ENCODE data around the gene PCNX4.

The PCNX4 gene

GRCh38 chr14:60106339-60106738 is 14.6 kb downstream of the PCNX4 start:
- DNase-seq = no peak

GRCh38 chr14:60107477-60107876 is 15.8 kb downstream of the PCNX4 start:
- DNase-seq = no peak

GRCh38 chr14:60111732-60112131 is 20.0 kb downstream of the PCNX4 start:
- no peak for DNase-seq

DNA sequence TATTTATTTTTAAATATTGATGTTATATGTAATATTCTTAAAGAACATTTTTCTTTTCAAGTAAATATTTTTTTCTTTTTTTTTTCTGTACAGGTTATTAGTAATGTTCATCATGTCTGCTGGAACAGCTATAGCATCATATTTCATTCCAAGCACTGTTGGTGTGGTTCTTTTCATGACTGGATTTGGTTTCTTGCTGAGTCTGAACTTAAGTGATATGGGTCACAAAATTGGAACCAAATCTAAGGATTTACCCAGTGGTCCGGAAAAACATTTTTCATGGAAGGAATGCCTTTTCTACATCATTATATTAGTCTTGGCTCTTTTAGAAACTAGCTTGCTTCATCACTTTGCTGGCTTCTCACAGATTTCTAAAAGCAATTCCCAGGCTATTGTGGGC is 23.2 kb downstream of the PCNX4 start:
- DNase-seq = no peak

GRCh38 chr14:60116181-60116580 is 24.5 kb downstream of the PCNX4 start:
- no peak for DNase-seq

GRCh38 chr14:60125918-60126317 is 34.2 kb downstream of the PCNX4 start:
- DNase-seq = no peak

GRCh38 chr14:60133487-60133886 is 41.8 kb downstream of the PCNX4 start:
- DNase-seq = no peak

DNA sequence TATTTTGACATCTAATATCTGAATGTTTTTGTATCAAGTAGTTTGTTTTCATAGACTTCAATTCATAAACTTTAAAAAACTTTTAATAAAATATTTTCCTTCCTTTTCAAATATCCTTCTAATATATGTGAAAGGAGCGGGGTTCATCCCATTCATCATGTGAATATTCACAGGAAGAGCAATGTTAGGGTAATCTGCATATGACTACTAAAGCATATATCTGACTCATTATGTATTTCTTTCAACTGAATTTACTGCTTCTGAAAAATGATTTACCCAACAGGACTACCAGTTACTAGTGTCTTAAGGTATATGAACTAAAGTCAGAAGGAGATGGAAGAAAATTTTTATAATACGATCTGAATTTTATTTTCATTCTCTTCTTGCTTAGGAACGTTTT is 43.0 kb downstream of the PCNX4 start:
- DNase-seq = no peak

- peak; percentile 71 for DNase-seq
Observed at GRCh38 chr14:60151715-60152114, 60.0 kb downstream of the PCNX4 start.

- no peak for DNase-seq
Observed at GRCh38 chr14:60153991-60154390, 62.3 kb downstream of the PCNX4 start.

GRCh38 chr14:60154671-60155070 is 62.9 kb downstream of the PCNX4 start:
- DNase-seq = no peak

DNA sequence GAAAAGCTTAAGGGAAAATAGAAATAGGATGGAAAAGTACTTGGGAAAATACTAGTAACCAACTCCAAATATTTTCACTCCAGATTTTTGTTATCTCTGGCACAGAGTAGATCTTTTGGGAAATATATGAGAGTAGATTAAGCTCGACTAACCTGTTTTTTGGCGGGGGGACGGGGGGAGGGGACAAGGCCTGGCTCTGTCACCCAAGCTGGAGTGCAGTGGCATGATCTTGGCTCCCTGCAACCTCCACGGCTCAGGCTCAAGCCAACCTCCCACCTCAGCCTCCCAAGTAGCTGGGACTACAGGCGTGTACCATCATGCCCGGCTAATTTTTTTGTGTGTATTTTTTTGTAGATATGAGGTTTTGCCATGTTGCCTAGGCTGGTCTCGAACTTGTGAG is 68.7 kb downstream of the PCNX4 start:
- DNase-seq = no peak

DNA sequence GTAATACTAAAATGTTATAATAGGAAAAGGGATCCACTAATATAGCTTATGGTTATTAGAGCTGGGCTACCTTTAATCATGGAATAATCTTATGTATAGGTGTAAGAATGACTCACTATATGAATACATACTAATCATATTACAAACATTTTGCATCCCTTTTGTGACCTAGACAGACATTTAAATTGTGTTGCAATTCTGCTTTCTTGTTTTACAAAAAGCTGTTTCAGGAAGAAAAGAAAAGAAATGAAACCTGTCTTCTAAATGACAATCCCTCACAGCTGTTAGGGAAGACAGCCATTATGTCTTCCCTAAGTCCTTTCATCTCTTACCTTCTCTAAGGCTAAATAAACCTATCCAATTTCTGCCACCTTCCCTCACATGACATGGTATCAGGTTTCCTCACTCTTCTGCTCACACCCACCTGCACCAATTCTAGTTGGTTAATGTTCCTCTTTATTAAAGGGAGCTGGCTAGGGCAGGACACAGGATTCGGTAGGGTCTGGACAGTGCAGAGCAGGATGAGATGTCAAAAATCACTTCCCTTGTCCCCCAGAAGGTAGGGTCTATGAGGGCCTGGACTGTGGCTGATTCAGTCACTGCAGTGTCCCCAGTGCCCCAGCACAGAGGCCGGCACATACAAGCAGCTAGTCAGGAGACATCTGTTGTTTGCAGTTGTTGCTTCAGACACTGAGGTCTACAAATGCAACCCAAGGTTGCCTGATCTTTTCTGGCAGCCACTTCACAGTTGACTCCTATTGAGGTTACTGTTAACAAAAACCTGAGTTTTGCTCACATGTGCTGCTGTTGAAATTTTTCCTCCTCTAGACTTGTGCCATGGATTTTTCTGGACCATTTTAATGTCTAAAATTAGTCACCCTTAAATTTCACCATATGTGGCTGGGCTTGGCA is 69.7 kb downstream of the PCNX4 start:
- no peak for DNase-seq

DNA sequence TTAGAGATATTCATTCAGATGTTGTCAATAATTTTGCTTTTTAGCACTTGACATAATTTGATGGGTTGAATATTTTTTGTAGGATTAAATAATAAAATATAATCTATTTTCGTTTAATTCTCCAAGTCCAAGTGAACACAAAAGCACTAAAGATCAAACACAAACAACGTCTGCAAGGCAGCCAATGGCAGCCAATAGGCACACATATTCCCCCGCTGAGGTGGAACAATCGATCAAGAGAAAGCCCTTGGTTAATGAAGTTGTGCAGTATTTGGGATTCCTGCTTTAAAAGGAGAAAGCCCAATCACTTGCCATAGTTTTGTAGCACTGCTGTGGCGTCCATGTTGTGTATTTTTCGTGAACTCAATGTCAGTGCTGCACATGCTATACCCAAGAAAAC is 72.0 kb downstream of the PCNX4 start:
- no peak for DNase-seq

DNA sequence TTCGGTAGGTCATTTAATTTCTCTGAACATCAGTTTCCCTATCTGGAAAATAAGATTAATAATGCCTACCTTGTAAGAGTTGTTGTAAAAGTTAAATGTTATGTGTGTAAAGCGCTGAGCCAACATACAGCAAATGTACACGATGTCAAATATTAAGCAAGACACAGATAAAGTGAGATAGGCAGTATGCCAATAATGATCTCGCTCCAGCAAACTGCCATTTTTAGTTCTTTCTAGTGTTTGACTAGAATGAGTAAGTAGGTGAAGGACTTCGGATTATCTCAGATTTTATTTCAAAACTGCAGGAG is 72.6 kb downstream of the PCNX4 start:
- DNase-seq = no peak

GRCh38 chr14:60164712-60165546 is 73.2 kb downstream of the PCNX4 start, which contains the start of gene DHRS7:
DHRS7 (minus strand) TSS chr14:60165398; CDS start chr14:60165309, 89 bp downstream.
- peak; percentile 87 for DNase-seq

DNA sequence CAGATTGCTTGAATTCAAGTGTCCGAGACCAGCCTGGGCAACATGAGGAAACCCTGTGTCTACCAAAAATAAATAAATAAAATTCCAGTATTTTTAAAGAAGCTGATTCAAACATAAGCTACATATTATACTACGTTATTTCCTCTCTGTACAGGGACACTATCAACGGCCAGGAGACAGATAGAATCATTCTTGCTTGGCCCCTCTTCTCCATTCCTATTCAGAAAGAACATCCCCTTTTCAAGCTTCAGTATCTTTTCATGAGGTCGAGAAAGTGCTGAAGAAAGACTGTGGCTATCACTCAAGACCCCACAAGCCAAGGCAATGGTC is 73.8 kb downstream of the PCNX4 start:
- no peak for DNase-seq

GRCh38 chr14:60166142-60166541 is 74.4 kb downstream of the PCNX4 start:
- no peak for DNase-seq

- DNase-seq = no peak
Observed at GRCh38 chr14:60169722-60170121, 78.0 kb downstream of the PCNX4 start.

- no peak for DNase-seq
Observed at GRCh38 chr14:60170948-60171347, 79.2 kb downstream of the PCNX4 start.

DNA sequence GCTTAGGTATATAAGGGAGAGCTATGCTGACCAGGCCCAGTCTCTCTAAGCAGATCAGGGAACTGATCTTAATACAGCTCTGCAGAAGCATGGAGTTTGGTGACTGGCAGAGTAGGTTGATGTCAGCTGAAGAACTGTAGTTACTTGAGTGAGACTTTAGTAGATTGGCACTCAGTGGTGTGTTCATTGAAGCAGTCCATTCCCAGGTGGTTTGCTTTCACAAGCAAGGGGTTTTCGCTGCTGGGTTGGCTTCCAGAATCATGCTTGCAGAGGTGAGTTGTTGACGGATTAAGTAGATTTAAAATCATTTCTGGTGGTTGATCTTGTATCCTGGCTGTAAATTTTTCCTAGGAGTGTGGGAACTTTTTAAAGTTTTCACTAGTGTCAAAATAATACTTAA is 80.0 kb downstream of the PCNX4 start:
- no peak for DNase-seq

GRCh38 chr14:60174352-60175254 is 82.9 kb downstream of the PCNX4 start:
- DNase-seq = no peak

DNA sequence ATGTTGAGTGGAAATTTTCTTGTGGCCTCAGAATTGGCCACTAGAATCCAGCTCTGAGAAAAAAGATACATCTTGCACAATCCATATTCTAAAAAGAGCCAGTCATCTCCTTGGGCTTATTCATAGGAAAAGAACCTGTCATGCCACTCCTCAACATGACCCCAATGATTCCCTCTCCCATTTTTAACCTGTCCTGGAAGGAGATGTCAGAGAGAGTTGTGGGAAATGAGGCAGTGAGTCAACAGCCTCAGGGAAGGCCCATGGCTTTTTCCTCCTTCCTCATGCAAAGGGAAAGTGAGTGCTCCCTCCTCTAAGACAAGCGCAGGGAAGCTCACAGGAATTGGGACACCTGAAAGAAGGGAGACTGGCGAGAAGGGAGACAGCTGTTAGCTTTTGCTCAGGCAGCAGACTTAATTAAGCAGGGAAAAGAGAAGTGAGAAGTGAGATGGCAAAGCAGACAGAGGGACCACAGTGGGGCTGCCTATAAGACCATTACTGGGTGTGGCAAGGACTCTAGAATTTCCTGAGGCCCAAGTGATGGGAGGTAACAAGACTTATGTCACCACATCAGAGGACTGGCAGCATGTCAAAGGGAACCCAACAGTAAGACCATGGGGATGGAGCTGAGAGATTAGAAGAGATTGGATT is 83.7 kb downstream of the PCNX4 start:
- no peak for DNase-seq

All from activated CD8-positive, alpha-beta memory T cell treated with anti-CD3 and anti-CD28 coated beads, Interleukin-2, amount 50 U/mL, for 48 hours (primary cell).